D721Med (cell line): ENCODE results near the gene NNMT.

ENCODE experiments used
- DNase-seq: peaks from one replicate; pipeline ENCODE4 v3.0.0; 2011; ENCODE audit warnings: low spot score; ENCODE audit not compliant: insufficient read length
- FAIRE-seq: peaks from 2 replicates; lab custom pipeline; 2011; peaks lifted over from hg19 to GRCh38; lab: Jason Lieb, UNC
- CTCF ChIP-seq: IDR thresholded peaks from 2 replicates; pipeline ENCODE4 v1.5.1; 2012; ENCODE audit warnings: mild to moderate bottlenecking, control low read depth; ENCODE audit not compliant: insufficient read depth; ENCODE audit errors: missing control alignments

NNMT gene

GRCh38 chr11:114297806-114298709 lies 1.9 kb downstream of the NNMT start:
- TF ChIP-seq CTCF, result no peak
- no peak for DNase-seq
- no peak for FAIRE-seq

DNA sequence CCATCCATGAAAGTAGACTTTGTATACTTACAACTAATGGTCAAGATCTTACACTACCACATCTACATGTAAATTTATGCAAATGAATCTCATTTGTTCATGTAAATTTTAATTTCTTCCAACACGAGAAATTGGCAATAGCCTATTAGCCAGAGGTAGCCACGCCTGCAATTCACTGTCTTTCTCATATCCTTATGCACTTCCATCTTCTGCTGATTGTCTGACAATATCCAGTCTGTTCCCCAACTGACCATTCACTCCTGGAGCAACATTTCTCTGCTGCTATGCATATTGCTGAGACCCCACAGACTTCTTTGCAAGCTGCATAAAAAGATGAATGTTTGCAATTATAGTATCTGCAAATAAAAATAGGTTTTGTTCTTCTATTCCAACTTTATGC lies 2.5 kb downstream of the NNMT start:
- FAIRE-seq, result no peak
- no peak for DNase-seq
- TF ChIP-seq CTCF, result no peak

- FAIRE-seq (no peak), DNase-seq (no peak)
- TF ChIP-seq CTCF, result no peak
Observed at GRCh38 chr11:114301088-114301487, 4.9 kb downstream of the NNMT start.

DNA sequence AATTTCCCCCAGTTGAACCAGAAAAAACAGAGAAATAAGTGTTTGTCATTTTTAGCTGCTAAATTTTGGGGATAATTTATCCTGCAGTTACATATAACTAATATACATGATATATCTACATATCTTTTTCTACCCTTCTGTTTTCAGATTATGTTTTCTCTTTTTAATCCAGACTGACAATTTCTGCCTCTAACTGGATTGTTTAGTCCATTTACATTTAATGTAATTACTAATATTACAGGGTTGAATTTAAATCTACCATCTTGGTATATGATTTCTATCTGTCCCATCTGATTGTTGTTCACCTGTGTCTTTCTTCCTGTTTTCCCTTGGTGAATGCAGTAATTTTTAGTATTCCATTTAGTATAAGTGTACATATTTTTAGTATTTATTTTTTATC lies 5.7 kb downstream of the NNMT start:
- TF ChIP-seq CTCF, result no peak
- FAIRE-seq (no peak), DNase-seq (no peak)

DNA sequence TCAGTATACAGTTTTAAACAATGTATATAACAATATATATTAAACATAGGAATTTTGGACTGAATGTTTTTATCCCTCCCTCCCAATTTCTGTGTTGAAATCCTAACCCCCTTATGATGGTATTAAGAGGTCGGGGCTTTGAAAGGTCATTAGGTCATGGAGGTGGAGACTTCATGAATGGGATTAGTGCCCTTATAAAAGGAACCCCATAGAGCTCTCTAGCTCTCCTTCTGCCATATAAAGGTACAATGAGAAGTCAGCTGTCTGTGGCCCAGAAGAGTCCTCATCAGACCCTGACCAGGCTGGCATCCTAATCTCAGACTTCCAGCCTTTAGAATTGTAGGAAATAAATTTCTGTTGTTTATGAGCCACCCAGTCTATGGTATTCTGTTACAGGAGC lies 6.5 kb downstream of the NNMT start:
- TF ChIP-seq CTCF, result no peak
- FAIRE-seq (no peak), DNase-seq (no peak)

DNA sequence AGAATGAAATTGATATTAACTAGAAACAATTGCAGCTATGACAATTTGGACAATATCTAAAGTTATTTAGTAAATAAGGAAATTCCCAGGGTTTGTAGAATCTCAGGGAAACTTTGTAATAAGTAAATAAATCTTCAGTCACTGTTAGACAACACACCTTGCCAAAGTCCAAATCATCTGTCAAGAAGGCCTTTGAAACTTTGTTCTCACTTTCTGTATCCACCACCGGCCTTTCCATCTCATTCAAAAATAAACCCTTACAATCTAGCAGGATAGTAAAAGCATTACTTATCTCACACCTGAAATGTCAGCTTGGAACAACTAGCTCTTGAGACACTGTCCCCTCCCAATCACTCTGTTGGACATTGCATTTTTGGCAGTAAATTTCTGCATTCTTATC lies 7.9 kb downstream of the NNMT start:
- no peak for FAIRE-seq
- no peak for TF ChIP-seq CTCF
- no peak for DNase-seq

GRCh38 chr11:114304969-114305368 lies 8.8 kb downstream of the NNMT start:
- no peak for TF ChIP-seq CTCF
- FAIRE-seq, result no peak
- DNase-seq, result no peak
